AG04449 (cell line): Measurements from ENCODE around the gene IQGAP2.

Experiments used
- CTCF ChIA-PET: fragments of 350-600 bp; formaldehyde crosslinking; extraction: SDS; loops from one replicate; lab custom pipeline; 2021; ENCODE audit warnings: antibody characterized with exemption; lab: Yijun Ruan, JAX
- POLR2A ChIA-PET: fragments of 400-600, 350-600 bp; formaldehyde crosslinking; extraction: SDS; loops from one replicate; lab custom pipeline; 2020; ENCODE audit warnings: antibody characterized with exemption, inconsistent platforms; lab: Yijun Ruan, JAX
- DNase-seq: peaks from one replicate; pipeline ENCODE4 v3.0.0-alpha.2; 2010; ENCODE audit warnings: low read depth, low spot score
- H3K4me3 ChIP-seq: 2 replicates; pipeline ENCODE4 v1.5.1; 2011; ENCODE audit warnings: low read depth, mild to moderate bottlenecking, control low read depth, low read length
- TF ChIP-seq, protein P1 (sequence below): IDR thresholded peaks from one replicate; pipeline ENCODE4 v1.5.1; 2011; ENCODE audit warnings: mild to moderate bottlenecking, moderate library complexity, low read length, control low read depth, inconsistent platforms; ENCODE audit not compliant: insufficient read depth; ENCODE audit errors: missing control alignments

IQGAP2 gene

DNA sequence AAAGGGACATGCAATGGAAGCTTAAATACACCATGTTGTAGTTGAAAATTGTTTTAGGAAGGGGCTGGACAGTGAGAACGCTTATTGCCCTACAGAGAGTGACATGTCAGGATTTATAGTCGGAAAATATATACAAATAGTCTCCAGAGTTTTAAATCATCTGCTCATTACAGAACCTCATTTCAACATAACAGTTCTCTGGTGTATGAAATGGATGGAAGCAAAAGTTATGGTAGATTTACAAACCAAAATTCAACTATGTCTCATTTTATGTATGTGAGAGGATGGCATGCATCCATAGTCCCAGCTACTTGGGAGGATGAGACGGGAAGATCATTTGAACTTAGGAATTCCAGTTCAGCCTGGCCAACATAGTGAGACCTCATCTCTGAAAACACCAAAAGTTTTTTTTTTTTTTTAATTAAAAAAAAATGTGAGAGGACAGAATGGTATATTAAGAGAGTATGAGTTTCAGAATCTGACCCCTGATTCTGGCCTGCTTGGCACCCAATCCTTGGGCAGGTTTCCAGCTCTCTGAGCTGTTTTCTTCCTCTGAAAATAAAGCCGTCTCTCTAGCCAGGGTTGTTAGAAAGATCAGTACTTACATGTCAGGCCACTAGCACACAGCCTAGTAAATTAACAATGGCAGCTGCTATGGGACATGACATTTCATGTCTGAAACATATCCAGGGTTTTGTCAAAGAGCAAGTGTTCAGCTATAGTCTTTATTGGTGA, 40.1 kb downstream of the IQGAP2 start:
- POLR2A ChIA-PET: no interaction called here
- TF ChIP-seq, protein P1, sequence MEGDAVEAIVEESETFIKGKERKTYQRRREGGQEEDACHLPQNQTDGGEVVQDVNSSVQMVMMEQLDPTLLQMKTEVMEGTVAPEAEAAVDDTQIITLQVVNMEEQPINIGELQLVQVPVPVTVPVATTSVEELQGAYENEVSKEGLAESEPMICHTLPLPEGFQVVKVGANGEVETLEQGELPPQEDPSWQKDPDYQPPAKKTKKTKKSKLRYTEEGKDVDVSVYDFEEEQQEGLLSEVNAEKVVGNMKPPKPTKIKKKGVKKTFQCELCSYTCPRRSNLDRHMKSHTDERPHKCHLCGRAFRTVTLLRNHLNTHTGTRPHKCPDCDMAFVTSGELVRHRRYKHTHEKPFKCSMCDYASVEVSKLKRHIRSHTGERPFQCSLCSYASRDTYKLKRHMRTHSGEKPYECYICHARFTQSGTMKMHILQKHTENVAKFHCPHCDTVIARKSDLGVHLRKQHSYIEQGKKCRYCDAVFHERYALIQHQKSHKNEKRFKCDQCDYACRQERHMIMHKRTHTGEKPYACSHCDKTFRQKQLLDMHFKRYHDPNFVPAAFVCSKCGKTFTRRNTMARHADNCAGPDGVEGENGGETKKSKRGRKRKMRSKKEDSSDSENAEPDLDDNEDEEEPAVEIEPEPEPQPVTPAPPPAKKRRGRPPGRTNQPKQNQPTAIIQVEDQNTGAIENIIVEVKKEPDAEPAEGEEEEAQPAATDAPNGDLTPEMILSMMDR: no peak
- CTCF ChIA-PET: no interaction called here

DNA sequence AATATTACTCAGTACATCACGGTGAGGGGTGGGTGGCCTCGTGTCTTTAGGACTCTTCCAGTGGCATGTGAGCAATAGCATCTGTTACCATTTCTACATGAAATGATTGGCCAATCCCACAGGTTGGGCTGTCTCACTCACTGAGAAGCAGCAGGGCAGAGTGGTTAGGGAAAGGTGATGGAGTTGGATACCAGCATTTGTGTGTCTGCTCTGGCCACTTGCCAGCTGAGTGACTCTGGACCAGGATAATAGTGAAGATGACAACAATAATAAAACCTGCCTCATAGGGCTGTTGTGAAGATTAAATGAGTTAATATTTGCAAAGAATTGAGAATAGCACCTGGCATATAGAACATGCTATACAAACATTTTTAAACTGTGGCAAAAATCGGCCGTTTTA, 42.0 kb downstream of the IQGAP2 start:
- CTCF ChIA-PET: no interaction called here
- no peak for DNase-seq
- POLR2A ChIA-PET: no interaction called here
- TF ChIP-seq, protein P1: no peak
- H3K4me3 ChIP-seq: no peak overlapping the region

More for the DNA sequence above, 40.1 kb downstream of the IQGAP2 start:
- no peak for DNase-seq
- no peak overlapping the region for H3K4me3 ChIP-seq

DNA sequence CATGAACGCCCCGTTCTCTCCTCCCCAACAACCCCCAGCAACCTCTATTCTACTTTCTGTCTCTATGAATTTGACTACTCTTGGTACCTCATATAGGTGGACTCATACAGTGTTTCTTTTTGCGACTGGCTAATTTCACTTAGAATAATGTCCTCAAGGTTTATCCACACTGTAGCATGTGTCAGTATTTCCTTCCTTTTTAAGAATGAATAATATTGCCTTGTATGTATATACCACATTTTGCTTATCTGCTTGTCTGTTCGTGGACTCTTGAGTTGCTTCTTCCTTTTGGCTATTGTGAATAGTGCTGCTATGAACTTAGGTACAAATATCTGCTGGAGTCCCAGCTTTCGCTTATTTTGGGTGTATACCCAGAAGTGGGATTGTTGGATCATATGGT, 42.7 kb downstream of the IQGAP2 start:
- DNase-seq: no peak
- POLR2A ChIA-PET: no interaction called here
- TF ChIP-seq, protein P1: no peak
- no peak overlapping the region for H3K4me3 ChIP-seq
- CTCF ChIA-PET: no interaction called here

DNA sequence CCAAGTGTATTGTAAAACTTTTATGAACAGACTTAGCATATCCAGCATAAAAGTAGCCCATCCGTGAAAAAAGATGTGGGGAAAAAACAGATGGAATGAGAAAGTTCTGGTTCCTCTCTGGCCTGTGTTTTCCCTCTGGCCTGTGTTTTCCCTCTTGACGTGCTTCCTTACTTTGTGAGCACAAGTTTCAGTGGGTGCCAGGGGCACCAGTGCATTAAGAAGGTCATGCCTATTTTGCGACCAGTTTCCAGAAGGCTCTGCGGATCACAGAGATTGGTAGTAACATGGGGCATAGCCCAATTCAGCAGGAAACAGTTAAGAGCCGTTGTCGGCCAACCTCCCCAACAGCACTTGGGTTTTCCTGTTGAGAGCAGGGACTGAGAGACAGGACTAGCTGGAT, 43.7 kb downstream of the IQGAP2 start:
- TF ChIP-seq, protein P1: no peak
- H3K4me3 ChIP-seq: no peak overlapping the region
- no peak for DNase-seq
- ChIA-PET POLR2A (no interaction called here), CTCF (no interaction called here)

DNA sequence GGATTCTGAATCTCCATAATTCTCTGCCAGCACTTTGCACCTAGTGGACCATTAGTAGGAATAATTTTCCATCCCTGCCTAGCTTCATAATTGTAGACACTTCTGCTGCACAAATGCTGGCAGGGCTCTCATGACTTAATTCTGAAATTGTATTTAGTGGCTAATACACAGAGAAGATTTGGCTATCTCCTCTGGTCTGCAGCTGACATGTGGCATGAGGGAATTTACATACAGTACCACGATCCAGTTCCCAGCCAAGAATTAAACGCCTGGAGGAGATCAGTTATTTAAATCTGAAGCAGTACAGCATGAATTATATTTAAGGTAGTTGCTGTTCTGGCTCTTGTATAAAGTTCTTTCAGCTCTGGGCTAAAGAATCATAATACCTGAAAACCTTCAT, 46.5 kb downstream of the IQGAP2 start:
- TF ChIP-seq, protein P1: no peak
- POLR2A ChIA-PET: no interaction called here
- DNase-seq: no peak
- no peak overlapping the region for H3K4me3 ChIP-seq
- CTCF ChIA-PET: no interaction called here

DNA sequence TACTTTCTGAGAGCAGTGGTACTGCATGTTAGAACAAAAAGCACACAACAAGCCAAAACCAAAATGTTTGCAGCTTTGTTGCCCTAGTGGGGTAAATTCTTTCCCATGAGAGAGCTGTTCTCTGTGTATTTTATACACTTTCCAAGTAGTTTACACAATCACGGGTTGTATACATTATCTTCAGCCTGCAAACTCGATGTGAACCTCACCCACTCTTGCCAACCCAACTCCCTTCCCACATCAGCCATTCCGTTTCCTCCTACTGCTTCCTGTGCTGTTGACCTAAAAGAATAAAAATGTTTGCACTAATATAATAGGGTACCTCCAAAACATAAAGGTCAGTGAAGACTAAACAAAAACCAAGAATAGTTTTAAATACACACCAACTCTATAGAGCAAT, 47.0 kb downstream of the IQGAP2 start:
- ChIA-PET POLR2A (no interaction called here), CTCF (no interaction called here)
- DNase-seq: no peak
- TF ChIP-seq, protein P1: no peak
- no peak overlapping the region for H3K4me3 ChIP-seq
